ENCODE measurements around the gene PPA1. TPM values are rescaled to one million over a fixed set of nuclear protein-coding genes. Genes with fewer than 3 reads are reported as not detected.

Gene PPA1
- total RNA-seq, 2 experiments from 2014 or later, result 356 to 376 TPM

DNA sequence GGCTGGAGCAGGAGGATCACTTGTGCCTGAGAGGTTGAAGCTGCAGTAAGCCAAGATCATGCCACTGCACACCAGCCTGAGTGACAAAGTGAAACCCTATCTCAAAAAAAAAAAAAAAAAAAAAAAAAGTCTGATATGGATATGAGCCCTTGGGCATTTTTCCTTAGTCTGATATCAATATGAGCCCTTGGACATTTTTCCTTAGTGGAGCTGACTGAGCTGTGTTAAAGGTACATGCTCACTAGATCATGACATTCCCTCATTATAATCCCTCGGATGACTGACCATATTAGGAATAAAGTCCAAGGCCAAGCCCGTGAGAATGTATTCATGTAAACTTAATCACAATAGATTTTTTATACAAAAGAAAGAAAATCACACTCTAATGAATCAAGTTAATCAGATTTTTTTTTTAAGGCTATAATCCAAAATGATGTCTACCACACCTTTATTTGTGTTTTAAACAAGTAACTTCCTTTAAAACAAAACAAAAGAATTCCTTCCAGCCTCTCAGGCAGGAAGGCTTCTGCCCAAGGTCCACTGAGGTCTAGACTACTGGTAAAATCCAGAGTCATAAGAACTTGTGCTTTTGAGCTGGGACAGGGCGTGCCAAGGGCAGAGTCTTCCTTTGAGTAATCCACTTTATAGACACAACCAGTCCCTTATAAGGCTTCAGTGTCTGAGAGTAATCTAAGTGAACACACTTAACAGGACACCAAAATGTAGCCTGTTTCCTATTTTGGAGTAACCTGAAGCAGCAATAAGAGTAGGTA lies 5.5 kb downstream of the PPA1 start:
- POLR2A ChIA-PET, result no interaction called here
- CTCF ChIA-PET, result interaction anchor here (0.7 to 4.0 kb wide), 2 partner anchors 24 to 137 kb away, joined by 3 to 20 read pairs; no protein-coding TSS in a partner anchor

DNA sequence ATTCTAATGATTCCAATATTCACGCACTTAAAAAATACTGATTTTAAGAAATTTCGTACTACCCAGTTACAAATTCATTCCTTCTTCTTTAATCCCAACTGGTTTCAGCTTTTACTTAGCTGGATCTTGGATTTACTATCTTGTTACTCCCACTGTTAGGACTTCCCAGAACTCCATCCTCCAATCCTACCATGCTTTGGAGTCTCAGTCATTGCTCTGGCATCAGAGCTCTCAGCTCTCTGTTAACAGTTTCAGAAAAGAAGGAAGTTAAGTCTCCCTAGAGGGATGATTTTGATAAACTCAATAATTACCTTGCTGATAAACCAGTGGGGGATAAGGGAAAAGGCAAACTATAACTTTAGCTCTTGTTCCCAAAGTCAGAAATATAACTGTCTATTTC lies 9.5 kb downstream of the PPA1 start:
- ChIA-PET CTCF (interaction anchor here (0.6 to 2.7 kb wide), 3 partner anchors 22 to 139 kb away, joined by 3 to 9 read pairs (median 3); no protein-coding TSS in a partner anchor), POLR2A (no interaction called here)

DNA sequence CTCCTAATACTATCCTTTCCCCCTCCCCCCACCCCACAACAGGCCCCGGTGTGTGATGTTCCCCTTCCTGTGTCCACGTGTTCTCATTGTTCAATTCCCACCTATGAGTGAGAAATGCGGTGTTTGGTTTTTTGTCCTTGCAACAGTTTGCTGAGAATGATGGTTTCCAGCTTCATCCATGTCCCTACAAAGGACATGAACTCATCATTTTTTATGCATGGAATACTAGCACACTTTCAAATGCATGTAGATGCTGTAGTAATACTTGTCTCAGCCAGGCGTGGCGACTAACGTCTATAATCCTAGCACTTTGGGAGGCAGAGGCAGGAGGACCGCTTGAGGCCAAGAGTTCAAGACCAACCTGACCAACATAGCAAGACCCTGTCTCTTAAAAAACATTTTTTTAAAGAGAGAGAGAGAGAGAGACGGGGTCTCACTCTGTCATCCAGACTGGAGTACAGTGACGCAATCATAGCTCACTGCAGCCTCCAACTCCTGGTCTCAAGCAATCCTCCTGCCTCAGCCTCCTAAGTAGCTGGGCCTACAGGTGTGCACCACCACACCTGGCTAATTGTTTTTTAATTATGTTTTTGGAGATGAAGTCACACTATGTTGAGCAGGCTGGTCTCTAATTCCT lies 10.3 kb downstream of the PPA1 start:
- POLR2A ChIA-PET, result interaction anchor here (1.6 kb wide), 1 partner anchor 10 kb away, joined by 9 read pairs; the partner anchor contains the start of gene PPA1

DNA sequence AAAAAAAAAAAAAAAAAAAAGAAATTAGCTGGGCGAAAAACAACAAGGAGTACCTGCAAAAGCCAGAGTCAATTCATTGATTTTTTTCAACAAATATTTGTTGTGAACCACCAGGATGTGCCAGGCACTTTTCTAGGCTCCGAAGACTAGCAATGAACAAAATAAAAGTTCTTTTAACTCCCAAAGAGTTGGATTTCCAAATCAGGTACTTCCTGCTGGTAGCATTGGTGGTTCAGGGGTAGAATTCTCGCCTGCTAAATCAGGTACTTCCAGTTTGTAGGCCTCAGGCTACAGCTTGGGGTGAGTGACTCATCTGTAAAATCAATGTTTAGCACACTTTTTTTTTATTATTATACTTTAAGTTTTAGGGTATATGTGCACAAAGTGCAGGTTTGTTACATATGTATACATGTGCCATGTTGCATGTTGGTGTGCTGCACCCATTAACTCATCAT lies 10.9 kb downstream of the PPA1 start:
- ChIA-PET POLR2A (interaction anchor here (1.6 kb wide), 1 partner anchor 10 kb away, joined by 9 read pairs; the partner anchor contains the start of gene PPA1), CTCF (interaction anchor here (0.7 to 2.7 kb wide), 16 partner anchors 9 to 165 kb away, joined by 3 to 35 read pairs (median 4); partner anchors contain the start of gene PPA1)

More for the DNA sequence above, 10.3 kb downstream of the PPA1 start:
- CTCF ChIA-PET, result interaction anchor here (0.6 to 2.7 kb wide), 10 partner anchors 9 to 142 kb away, joined by 3 to 35 read pairs (median 6); partner anchors contain the start of gene PPA1

DNA sequence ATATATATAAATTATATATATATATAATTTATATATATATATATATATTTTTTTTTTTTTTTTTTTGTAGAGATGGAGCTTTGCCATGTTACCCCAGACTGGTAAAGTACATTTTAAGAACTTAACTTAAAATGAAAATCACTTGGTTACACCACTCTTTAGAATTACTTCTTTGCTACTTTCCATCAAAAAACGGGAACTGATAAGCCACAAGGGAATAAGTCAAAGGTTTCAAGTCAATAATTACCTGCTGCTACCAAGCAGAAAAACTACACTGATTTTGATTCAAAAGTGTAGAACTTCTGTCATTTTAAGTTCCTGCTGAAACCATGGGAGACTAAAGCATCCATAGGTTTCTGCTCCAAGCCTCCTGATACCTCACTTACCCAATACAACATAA lies 12.2 kb downstream of the PPA1 start:
- ChIA-PET CTCF (interaction anchor here (0.7 to 2.7 kb wide), 14 partner anchors 12 to 144 kb away, joined by 3 to 35 read pairs (median 4); partner anchors contain the start of genes PPA1 and TYSND1), POLR2A (interaction anchor here (1.1 to 1.6 kb wide), 2 partner anchors 11 to 143 kb away, joined by 4 to 9 read pairs; partner anchors contain the start of gene PPA1)

DNA sequence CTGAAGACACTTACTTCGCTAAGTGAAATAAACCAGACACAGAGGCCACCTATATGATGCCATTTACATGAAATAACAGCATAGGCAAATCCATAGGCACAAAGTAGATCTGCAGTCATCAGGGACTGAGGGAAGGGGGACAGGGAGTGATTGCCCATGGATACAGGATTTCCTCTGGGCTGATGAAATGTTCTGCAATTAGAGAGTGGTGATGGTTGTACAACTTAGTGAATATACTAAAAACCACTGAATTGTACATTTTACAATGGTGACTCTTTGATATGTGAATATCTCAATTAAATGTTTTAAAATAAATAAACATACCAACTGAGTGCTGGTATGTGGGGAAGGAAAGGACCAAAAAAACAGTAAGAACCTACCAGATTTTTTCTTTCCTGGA lies 20.4 kb downstream of the PPA1 start:
- ChIA-PET POLR2A (no interaction called here), CTCF (no interaction called here)

DNA sequence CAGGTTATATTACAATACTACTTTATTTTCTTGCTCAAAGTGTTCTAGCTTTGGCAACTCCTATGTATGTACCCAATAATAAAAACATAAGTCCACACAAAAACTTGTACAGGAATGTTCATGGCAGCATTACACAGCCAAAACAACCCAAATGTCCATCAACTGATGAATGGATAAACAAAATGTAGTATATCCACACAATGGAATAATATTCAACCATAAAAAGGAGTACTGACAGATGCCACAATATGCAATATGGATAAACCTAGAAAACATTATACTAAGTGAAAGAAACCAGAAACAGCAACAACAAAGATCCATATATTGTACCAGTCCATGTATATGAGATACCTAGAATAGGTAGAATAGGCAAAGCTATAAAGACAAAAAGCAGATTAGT lies 21.0 kb downstream of the PPA1 start:
- ChIA-PET POLR2A (no interaction called here), CTCF (no interaction called here)

DNA sequence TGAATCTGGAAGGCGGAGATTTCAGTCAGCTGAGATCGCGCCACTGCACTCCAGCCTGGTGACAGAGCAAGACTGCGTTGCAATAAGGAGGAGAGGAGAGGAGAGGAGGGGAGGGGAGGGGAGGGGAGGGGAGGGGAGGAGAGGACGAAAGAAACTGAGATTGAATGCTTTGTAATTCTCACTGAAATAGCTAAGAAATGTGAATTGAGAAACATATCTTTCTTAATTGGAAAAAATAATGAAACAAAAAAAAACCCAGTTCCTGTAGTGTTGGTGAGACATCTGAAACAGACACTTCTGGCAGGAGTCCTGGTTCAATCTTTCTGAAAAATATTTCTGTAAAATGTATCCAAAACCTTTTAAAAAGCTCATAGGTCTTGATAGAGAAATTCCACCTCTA lies 26.5 kb downstream of the PPA1 start:
- CTCF ChIA-PET, result interaction anchor here (0.5 to 0.7 kb wide), 2 partner anchors 29 to 158 kb away, joined by 3 to 4 read pairs; no protein-coding TSS in a partner anchor
- POLR2A ChIA-PET, result no interaction called here

DNA sequence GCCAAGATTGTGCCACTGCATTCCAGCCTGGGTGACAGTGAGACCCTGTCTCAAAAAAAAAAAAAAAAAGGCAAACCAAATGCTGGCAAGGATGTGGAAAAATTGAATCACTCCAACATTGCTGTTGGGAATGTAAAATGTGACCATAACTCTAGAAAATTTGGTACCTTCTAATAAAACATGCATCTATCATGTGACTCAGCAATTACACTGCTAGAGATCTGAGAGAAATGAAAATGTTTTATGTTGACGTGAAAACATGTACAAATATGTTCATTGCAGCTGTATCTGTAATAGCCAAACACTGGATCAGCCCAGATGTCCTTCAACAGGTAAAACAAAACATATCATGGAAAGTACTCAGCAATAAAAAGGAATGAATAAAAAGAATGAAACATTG lies 32.1 kb downstream of the PPA1 start:
- CTCF ChIA-PET, result interaction anchor here (0.7 to 1.2 kb wide), 3 partner anchors 21 to 163 kb away, joined by 3 to 4 read pairs (median 3); no protein-coding TSS in a partner anchor
- POLR2A ChIA-PET, result no interaction called here

DNA sequence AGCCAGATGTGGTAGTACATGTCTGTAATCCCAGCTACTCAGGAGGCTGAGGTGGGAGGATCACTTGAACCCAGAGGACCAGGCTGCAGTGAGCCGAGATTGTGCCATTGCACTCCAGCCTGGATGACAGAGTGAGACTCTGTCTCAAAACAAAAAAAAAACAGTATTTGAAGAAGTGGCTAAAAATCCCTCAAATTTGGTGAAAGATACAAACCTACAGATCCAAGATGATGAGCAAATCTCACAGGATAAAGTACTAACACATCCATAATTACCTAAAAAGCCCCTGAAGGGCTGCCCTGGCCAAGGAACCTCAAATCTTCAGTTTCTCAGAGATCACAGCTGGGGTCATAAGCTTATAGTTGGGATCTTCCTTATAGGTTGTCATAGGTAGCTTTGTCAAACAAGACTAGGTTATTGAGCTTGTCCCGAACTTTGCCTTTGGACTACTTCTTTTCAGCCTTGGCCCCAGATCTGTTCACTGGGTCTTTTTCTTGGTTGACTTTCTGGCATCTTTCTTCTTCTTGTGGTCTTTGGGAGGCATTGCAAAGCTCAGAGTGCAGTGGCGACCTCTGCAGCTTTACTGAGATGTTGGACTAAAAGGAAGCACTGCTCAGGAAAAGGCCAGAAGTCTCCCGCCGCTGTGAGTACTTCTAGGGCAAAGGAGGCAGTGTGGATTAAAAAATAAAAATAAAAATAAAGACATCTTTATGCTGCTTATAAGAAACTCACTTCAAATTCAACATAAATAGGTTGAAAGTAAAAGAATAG lies 34.3 kb downstream of the PPA1 start:
- POLR2A ChIA-PET, result interaction anchor here (1.6 kb wide), 1 partner anchor 33 kb away, joined by 3 read pairs; no protein-coding TSS in a partner anchor
- CTCF ChIA-PET, result interaction anchor here (1.2 kb wide), 2 partner anchors 89 to 166 kb away, joined by 3 read pairs; no protein-coding TSS in a partner anchor

DNA sequence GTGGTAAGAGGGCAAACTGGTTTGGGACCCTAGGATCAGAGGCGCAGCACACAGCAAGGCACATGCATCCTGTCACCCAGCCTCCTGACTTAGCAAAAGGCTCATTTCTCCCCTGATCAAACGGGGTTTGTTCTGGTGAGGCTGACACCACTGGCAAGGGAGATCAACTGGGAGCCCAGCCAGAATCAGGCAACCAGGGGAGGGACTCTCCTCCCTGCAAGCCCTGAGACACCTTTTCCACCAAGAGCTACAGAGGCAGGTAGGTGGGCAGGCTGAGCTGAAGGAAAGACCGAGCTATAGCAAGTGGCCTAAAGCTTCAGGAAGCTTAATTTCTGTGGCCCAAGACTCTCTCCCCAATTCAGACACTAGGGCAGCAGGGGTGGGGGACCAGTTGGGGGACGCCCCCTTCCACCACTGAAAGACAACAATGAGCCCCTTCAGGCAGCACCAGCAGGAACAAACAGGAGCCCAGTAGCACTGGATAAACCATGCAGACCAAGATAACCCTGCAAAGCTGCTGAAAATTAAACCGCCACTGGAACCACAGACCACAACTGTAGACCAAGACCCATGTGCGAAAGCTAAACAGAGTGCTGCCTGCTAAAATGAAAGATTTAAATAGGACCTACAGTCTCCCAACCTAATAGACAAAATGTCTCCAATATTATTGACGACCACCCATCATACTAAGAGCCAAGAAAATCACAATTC lies 35.8 kb downstream of the PPA1 start:
- CTCF ChIA-PET, result no interaction called here

DNA sequence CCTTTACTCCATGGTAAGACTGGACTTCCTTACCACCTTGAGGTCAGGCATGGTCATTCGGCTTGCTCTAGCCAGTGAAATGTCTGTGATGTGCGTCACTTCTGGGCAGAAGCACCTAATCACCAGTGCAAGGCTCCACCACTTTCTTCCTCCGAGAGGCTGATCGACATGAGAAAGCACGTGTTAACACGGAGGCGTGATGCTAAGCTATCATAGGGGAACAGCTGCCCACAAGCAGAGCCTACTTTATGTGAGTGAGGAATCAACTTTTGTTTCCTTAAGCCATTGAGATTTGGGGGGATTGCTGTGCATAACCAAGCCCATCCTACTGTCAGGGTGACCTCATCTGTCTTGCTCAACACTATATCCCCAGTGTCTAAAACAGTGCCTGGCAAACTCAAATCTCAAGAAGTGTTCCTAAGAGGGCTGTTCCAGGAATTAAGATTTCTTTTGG lies 39.8 kb downstream of the PPA1 start:
- POLR2A ChIA-PET, result no interaction called here
- CTCF ChIA-PET, result interaction anchor here (0.9 to 1.1 kb wide), 2 partner anchors 16 to 43 kb away, joined by 3 read pairs; no protein-coding TSS in a partner anchor

More for the DNA sequence above, 35.8 kb downstream of the PPA1 start:
- POLR2A ChIA-PET, result no interaction called here

DNA sequence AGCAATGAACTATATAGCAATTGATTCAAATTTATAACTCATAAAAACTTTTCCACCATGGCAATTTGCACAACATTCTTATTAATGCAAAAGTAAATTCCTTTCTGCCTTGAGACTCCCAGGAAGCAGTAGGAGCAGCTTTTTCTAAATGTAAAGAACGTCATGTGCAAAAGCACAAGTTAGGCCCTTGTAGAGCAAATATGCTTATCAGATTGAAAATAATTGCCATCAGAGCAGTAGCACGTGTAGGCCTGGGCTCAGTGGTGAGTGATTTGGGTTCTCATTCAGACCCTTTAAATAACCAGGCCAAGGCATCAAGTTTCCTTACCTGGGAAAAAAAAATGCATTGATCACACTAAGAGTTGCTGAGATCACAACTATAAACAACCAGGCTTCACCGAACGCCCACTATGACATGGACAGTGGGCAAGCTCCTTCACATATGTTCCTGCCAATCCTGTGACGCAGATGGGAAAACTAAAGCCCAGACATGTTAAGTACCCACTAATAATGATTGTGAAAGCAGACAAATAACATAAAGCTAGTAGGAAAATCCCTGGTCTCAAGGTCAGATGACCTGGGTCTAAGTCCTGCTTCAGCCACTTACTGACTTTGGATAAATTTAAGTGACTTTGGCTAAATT lies 40.8 kb downstream of the PPA1 start:
- POLR2A ChIA-PET, result no interaction called here

DNA sequence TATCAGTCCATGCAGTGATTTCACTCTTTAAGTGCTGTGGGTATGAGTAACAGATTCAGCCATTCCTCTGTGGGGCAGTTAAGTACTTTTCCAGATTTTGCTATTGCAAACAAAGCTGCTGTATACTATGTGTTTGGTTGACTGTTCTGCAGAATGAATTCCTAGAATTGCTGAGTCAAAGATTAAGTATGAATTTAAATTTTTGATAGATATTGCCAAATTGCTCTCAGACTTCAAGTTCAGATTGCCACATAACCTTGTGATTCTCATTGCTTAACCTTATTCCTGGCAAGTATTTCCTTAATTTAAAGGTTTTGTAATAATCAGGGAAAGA lies 41.3 kb downstream of the PPA1 start:
- ChIA-PET CTCF (no interaction called here), POLR2A (no interaction called here)

More for the DNA sequence above, 40.8 kb downstream of the PPA1 start:
- CTCF ChIA-PET, result interaction anchor here (0.9 kb wide), 1 partner anchor 17 kb away, joined by 3 read pairs; no protein-coding TSS in a partner anchor

DNA sequence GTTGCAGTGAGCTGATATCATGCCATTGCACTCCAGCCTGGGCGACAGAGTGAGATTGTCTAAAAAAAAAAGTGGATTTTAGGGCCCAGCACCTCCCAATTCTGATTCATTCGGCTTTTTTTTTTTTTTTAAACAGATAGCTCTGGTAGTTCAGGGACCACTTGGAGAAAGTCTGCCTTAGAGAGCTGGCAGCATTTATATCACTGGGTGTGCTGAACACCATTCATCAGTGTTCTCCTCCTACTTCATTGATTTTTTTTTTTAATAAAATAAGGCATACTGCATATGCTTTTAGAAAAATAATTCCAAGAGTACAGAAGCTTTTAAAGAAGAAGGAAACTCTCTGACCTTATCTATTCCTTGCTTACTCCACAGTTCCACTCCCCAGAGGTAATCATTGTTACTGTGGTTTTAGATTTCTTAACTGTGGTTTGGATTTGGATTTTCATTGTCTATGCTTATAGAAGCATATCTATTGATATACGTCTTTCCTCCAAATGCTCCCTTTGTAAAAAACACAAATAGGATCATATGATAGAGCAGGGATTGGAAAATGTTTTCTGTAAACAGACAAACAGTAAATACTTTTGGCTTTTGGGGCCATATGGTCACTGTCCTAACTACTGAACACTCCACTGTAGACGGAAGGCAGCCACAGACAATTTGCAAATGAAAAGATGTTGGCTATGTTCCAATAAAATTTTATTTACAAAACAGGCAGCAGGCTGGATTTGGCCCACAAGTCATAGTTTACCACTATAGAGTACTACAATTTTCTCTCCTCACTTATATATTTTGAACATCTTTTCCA lies 41.9 kb downstream of the PPA1 start:
- ChIA-PET CTCF (no interaction called here), POLR2A (no interaction called here)

DNA sequence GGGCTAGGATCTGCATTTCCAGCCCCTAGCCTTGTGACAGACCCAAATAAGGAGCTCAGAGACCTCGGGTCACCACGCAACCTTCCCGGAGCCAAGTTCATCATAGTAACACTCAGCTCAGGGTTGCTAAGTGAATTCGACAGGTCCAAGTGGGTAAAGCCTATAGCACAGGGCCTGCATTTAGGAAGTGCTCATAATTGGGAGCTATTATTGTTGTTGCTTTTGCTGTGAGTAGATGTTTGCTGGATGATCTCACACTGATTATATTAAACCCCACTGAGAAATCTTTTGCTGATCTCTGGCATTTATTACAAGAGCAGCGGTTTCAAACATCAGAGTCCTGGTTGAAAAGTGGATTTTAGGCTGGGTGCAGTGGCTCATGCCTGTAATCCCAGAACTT lies 42.6 kb downstream of the PPA1 start:
- CTCF ChIA-PET, result interaction anchor here (0.6 kb wide), 1 partner anchor 178 kb away, joined by 5 read pairs; no protein-coding TSS in a partner anchor
- POLR2A ChIA-PET, result no interaction called here

DNA sequence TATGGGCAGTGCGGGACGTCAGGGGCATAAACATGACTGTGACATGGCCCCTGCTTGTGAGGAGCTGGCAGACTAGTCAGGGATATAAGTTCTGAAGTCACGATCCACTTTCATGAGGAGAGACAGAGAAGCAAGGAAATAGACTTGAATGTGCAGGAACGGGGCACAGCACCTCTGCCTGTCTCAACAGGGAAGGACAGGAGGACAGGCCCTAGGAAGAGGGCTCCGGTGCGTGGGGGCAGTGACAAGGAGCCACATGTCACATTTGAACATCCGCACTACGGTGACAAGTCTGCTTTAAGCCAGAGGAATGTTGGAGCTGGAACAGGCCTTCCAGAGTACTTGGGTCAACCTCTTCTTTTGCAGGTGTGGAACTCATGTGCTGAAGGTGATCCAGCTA lies 43.1 kb downstream of the PPA1 start:
- POLR2A ChIA-PET, result no interaction called here
- CTCF ChIA-PET, result interaction anchor here (0.6 kb wide), 1 partner anchor 177 kb away, joined by 5 read pairs; no protein-coding TSS in a partner anchor

All from activated CD8-positive, alpha-beta memory T cell treated with anti-CD3 and anti-CD28 coated beads for 36 hours (primary cell).